GM12878 (cell line): Measurements from ENCODE around the gene HECTD2. TPM values are rescaled to one million over a fixed set of nuclear protein-coding genes. Genes with fewer than 3 reads are reported as not detected.

ENCODE experiments used
- ATAC-seq: fragments of 200-7000 bp; cut with Tn5 transposase; 3 replicates; pipeline ENCODE4 v1.9.1; 2020; ENCODE audit warnings: mild to moderate bottlenecking, moderate library complexity
- BruUV-seq: library from RNA; stranded (reverse); fragments of 400-500 nt; replicated peaks from 2 replicates; lab custom pipeline; 2021; lab: Mats Ljungman, UMichigan
- CTCF ChIA-PET: fragments of 300-600 bp; sonication (Branson Sonifier 250); formaldehyde crosslinking; extraction: SDS; loops from one replicate; lab custom pipeline; 2021; ENCODE audit warnings: inconsistent platforms; lab: Yijun Ruan, JAX
- POLR2A ChIA-PET: fragments of 350-600 bp; formaldehyde crosslinking; extraction: SDS; loops from one replicate; lab custom pipeline; 2021; ENCODE audit warnings: inconsistent platforms; lab: Charles Lee
- RAD21 ChIA-PET: fragments of 300-600 bp; sonication (Branson Sonifier 250); formaldehyde crosslinking; loops from one replicate; lab custom pipeline; 2023; ENCODE audit warnings: antibody characterized with exemption; ENCODE audit not compliant: unreplicated experiment; lab: Charles Lee
- SMC1A ChIA-PET: fragments of 300-600 bp; sonication (Branson Sonifier 250); formaldehyde crosslinking; loops from one replicate; lab custom pipeline; 2023; ENCODE audit not compliant: unreplicated experiment, uncharacterized antibody; lab: Charles Lee
- DNase-seq: peaks from one replicate; pipeline ENCODE4 v3.0.0-alpha.2; 2011; ENCODE audit warnings: low read depth, low spot score
- FAIRE-seq: peaks from 3 replicates; lab custom pipeline; 2011; peaks lifted over from hg19 to GRCh38; lab: Jason Lieb, UNC
- H2AFZ ChIP-seq: 2 replicates; pipeline ENCODE4 v1.6.0; 2011; ENCODE audit warnings: low read depth, low read length, control low read depth; ENCODE audit not compliant: control insufficient read depth
- H3K27ac ChIP-seq: 2 replicates; pipeline ENCODE4 v1.5.1; 2011; ENCODE audit warnings: control low read depth; ENCODE audit not compliant: control insufficient read depth, insufficient read depth
- H3K27me3 ChIP-seq, 2 experiments: replicated peaks in 1 of 2; 2 replicates each; pipeline versions ENCODE4 v1.6.0 to v1.6.1; 2011; ENCODE audit warnings: low read length in 1 of 2; ENCODE audit not compliant: control insufficient read depth in 2 of 2, insufficient read depth in 2 of 2
- H3K36me3 ChIP-seq, 2 experiments: 2 replicates each; pipeline ENCODE4 v1.5.1; 2011; ENCODE audit warnings: low read length in 1 of 2; ENCODE audit not compliant: control insufficient read depth in 2 of 2, insufficient read depth in 2 of 2
- H3K4me1 ChIP-seq: 2 replicates; pipeline ENCODE4 v1.6.1; 2011; ENCODE audit warnings: mild to moderate bottlenecking, low read length, moderate library complexity, mixed read lengths; ENCODE audit not compliant: control insufficient read depth, insufficient read depth
- H3K4me2 ChIP-seq: 2 replicates; pipeline ENCODE4 v1.6.0; 2011; ENCODE audit warnings: control low read depth; ENCODE audit not compliant: control insufficient read depth, insufficient read depth
- H3K4me3 ChIP-seq: fragments of 200-600 bp; sonication (generic); 2 replicates; pipeline ENCODE4 v1.5.1; 2016
- H3K79me2 ChIP-seq: 2 replicates; pipeline ENCODE4 v1.6.0; 2011; ENCODE audit warnings: low read length; ENCODE audit not compliant: control insufficient read depth, insufficient read depth
- H3K9ac ChIP-seq: 2 replicates; pipeline ENCODE4 v1.8.0; 2011; ENCODE audit warnings: low read length, control low read depth, mixed read lengths; ENCODE audit not compliant: control insufficient read depth, insufficient read depth
- H3K9me3 ChIP-seq: replicated peaks from 3 replicates; pipeline ENCODE4 v1.5.1; 2011; ENCODE audit warnings: mild to moderate bottlenecking, low read length; ENCODE audit not compliant: control insufficient read depth, insufficient read depth
- H4K20me1 ChIP-seq: 2 replicates; pipeline ENCODE4 v1.6.0; 2011; ENCODE audit not compliant: control insufficient read depth, insufficient read depth
- ASH2L ChIP-seq: fragments of 300-600, 200-600 bp; sonication (generic); IDR thresholded peaks from 2 replicates; pipeline ENCODE4 v1.6.1; 2017; ENCODE audit warnings: low read depth, mild to moderate bottlenecking, borderline replicate concordance
- CHD4 ChIP-seq: fragments of 200-600 bp; sonication (generic); IDR thresholded peaks from 2 replicates; pipeline ENCODE4 v1.6.1; 2016; ENCODE audit warnings: mild to moderate bottlenecking
- CUX1 ChIP-seq: IDR thresholded peaks from 2 replicates; pipeline ENCODE4 v1.6.1; 2012; ENCODE audit warnings: improper control_type of control experiment, low read depth, low read length; ENCODE audit not compliant: insufficient replicate concordance
- DPF2 ChIP-seq: fragments of 450-650 bp; IDR thresholded peaks from 2 replicates; pipeline ENCODE4 v1.6.1; 2017; ENCODE audit warnings: mild to moderate bottlenecking
- FOXK2 ChIP-seq: fragments of 450-650 bp; IDR thresholded peaks from 2 replicates; pipeline ENCODE4 v1.6.1; 2017; ENCODE audit warnings: mild to moderate bottlenecking, moderate library complexity
- GATAD2B ChIP-seq: fragments of 450-650 bp; conservative IDR thresholded peaks from 2 replicates; pipeline ENCODE4 v1.6.1; 2017; ENCODE audit warnings: low read depth, mild to moderate bottlenecking, moderate library complexity
- RAD21 ChIP-seq: IDR thresholded peaks from 2 replicates; pipeline ENCODE4 v1.6.1; 2011; ENCODE audit warnings: mild to moderate bottlenecking, low read depth, low read length, moderate library complexity; ENCODE audit not compliant: insufficient read depth
- RBBP5 ChIP-seq: fragments of 200-600 bp; sonication (generic); conservative IDR thresholded peaks from 2 replicates; pipeline ENCODE4 v1.6.1; 2016
- RFX5 ChIP-seq: IDR thresholded peaks from 2 replicates; pipeline ENCODE4 v1.6.1; 2011; ENCODE audit warnings: low read depth, low read length, improper control_type of control experiment
- SMAD5 ChIP-seq: IDR thresholded peaks from 2 replicates; pipeline ENCODE4 v1.6.1; 2016; ENCODE audit warnings: antibody characterized with exemption, low read depth
- TARDBP ChIP-seq: IDR thresholded peaks from 2 replicates; pipeline ENCODE4 v1.6.1; 2016; ENCODE audit warnings: borderline replicate concordance
- TCF12 ChIP-seq: IDR thresholded peaks from 2 replicates; pipeline ENCODE4 v1.6.1; 2011; ENCODE audit warnings: low read depth, mild to moderate bottlenecking, low read length
- TCF7 ChIP-seq: IDR thresholded peaks from 2 replicates; pipeline ENCODE4 v1.6.1; 2014; ENCODE audit warnings: antibody characterized with exemption, borderline replicate concordance
- ZBTB33 ChIP-seq: fragments of 450-650 bp; IDR thresholded peaks from 2 replicates; pipeline ENCODE4 v1.6.1; 2017; ENCODE audit warnings: mild to moderate bottlenecking
- WGBS: methylation state at CpG from one replicate; pipeline ENCODE4 v1.1.6; 2016; ENCODE audit warnings: low lambda C conversion rate; ENCODE audit not compliant: insufficient replicate concordance, insufficient coverage; ENCODE audit errors: missing lambda C conversion rate; 5-methylcytosine and 5-hydroxymethylcytosine counted together
- in situ Hi-C: fragments of 300-500 bp; cut with MboI; formaldehyde crosslinking; loops from 9 replicates; pipeline ENCODE4 v1.14.3; 2018; ENCODE audit warnings: mixed read lengths
- intact Hi-C: fragments of 100-400 bp; cut with micrococcal nuclease; formaldehyde crosslinking; loops from one replicate; pipeline ENCODE4 v1.14.2; 2022; ENCODE audit not compliant: unreplicated experiment
- polyA plus RNA-seq, 11 experiments: library from polyadenylated mRNA; depleted of rRNA in 4 of 11; unstranded in 6 of 11; stranded (reverse) in 5 of 11; fragments of >200 nt; fragmentation: Nextera tagmentation in 4 of 11; fragmentation: Illumina TruSeq in 1 of 11; extraction: Ambion mirVana in 4 of 11; extraction: Trizol in 1 of 11; gene quantifications; 1 replicate in 1 of 11; 2 replicates in 10 of 11; pipeline versions ENCODE4 v1.2.1 to v1.2.3, GENCODE V29; 2011 to 2016; ENCODE audit warnings: inconsistent platforms in 2 of 11, missing spikeins in 2 of 11, low read depth in 1 of 11
- total RNA-seq, 4 experiments: library from RNA; depleted of rRNA in 3 of 4; stranded (reverse); fragments of >200 nt in 3 of 4; fragmentation: Illumina TruSeq in 1 of 4; extraction: Trizol in 1 of 4; gene quantifications; 2 replicates each; pipeline versions ENCODE4 v1.2.1 to v1.2.3, GENCODE V29; 2013 to 2021
- TF ChIP-seq, protein P1 (sequence below), 3 experiments: IDR thresholded peaks in 2 of 3; conservative IDR thresholded peaks in 1 of 3; 2 replicates each; pipeline ENCODE4 v1.5.1; 2011; ENCODE audit warnings: low read depth in 3 of 3, low read length in 3 of 3, mild to moderate bottlenecking in 3 of 3, control low read depth in 2 of 3, moderate library complexity in 2 of 3, inconsistent platforms in 1 of 3, mixed read lengths in 1 of 3; ENCODE audit not compliant: control insufficient read depth in 2 of 3, insufficient read depth in 1 of 3; ENCODE audit errors: extremely low read depth in 1 of 3

Gene HECTD2
- total and polyA plus RNA-seq, 10 of the 15 experiments (the other 5 are each of a cell fraction or from before 2014, with no cell fraction given), result 0.87 to 3.0 (median 1.7) TPM

GRCh38 chr10:91551856-91552255 is 141.7 kb downstream of the HECTD2 start:
- Histone ChIP-seq H3K36me3 (no peaks in the 10 kb centered on the region), H3K27ac (no peak overlapping the region), H2AFZ (no peak overlapping the region), H4K20me1 (no peaks in the 10 kb centered on the region), H3K9me3 (no peaks in the 10 kb centered on the region), H3K27me3 (no peaks in the 10 kb centered on the region), H3K4me1 (no peaks in the 10 kb centered on the region), H3K9ac (no peak overlapping the region), H3K79me2 (no peaks in the 10 kb centered on the region), H3K4me2 (no peak overlapping the region), H3K4me3 (no peak overlapping the region)
- ChIA-PET RAD21 (no interaction called here), SMC1A (no interaction called here), POLR2A (no interaction called here), CTCF (interaction anchor here (0.6 to 2.7 kb wide), 4 partner anchors 56 to 934 kb away, joined by 3 to 8 read pairs (median 3); no protein-coding TSS in a partner anchor)
- no peak for FAIRE-seq
- BruUV-seq, result no TSS peak
- intact Hi-C loops, result no loop called here
- WGBS, result 66% methylated on average over 8 of the region's 8 CpGs
- ATAC-seq, result peak; percentile 63
- in situ Hi-C loops, result no loop called here
- DNase-seq, result no peak
- TF ChIP-seq GATAD2B (no peak), ZBTB33 (no peak), TCF12 (no peak), RBBP5 (no peak), RFX5 (no peak), CHD4 (no peak), TARDBP (no peak), SMAD5 (no peak), DPF2 (no peak), FOXK2 (no peak), ASH2L (no peak), CUX1 (no peak), RAD21 (peak; percentile 41), TCF7 (no peak)
- TF ChIP-seq, protein P1, sequence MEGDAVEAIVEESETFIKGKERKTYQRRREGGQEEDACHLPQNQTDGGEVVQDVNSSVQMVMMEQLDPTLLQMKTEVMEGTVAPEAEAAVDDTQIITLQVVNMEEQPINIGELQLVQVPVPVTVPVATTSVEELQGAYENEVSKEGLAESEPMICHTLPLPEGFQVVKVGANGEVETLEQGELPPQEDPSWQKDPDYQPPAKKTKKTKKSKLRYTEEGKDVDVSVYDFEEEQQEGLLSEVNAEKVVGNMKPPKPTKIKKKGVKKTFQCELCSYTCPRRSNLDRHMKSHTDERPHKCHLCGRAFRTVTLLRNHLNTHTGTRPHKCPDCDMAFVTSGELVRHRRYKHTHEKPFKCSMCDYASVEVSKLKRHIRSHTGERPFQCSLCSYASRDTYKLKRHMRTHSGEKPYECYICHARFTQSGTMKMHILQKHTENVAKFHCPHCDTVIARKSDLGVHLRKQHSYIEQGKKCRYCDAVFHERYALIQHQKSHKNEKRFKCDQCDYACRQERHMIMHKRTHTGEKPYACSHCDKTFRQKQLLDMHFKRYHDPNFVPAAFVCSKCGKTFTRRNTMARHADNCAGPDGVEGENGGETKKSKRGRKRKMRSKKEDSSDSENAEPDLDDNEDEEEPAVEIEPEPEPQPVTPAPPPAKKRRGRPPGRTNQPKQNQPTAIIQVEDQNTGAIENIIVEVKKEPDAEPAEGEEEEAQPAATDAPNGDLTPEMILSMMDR (IDR thresholded peaks at IDR 0.05 in 2 of 3, conservative IDR thresholded peaks at IDR 0.05 in 1 of 3; ENCODE audit: control insufficient read depth in 2 of 3, extremely low read depth in 1 of 3, insufficient read depth in 1 of 3, low read depth in 3 of 3, low read length in 3 of 3), result peak in 2 of 3 experiments; percentile 28 to 38; a peak in 3 of 6 replicates
